ENCODE measurements around the gene PTBP3. TPM values are rescaled to one million over a fixed set of nuclear protein-coding genes. Genes with fewer than 3 reads are reported as not detected.

The PTBP3 gene
- total and polyA plus RNA-seq, 2 of the 4 experiments (the other 2 are of a cell fraction) = 8.6 to 15.6 TPM

GRCh38 chr9:112279501-112279900 lies 53.9 kb downstream of the PTBP3 start:
- dilution Hi-C loops (cut with HindIII; ENCODE audit: low sequenced_read_pairs, unreplicated experiment) = no loop called here
- H4K91ac ChIP-seq (ENCODE audit: insufficient read depth, low read depth, low read length) = no peak overlapping the region
- peaks cover 10% of the 10 kb centered on the region; the same call in 1 of the 2 replicates for H3K36me3 ChIP-seq (ENCODE audit: control insufficient read depth, insufficient read depth, low read length)
- DNase-seq (no peak), ATAC-seq (ENCODE audit: low read depth) (no peak)
- no peak overlapping the region for H3K18ac ChIP-seq (ENCODE audit: low read depth, low read length)
- H2BK5ac ChIP-seq (ENCODE audit: low read depth, low read length, poor library complexity, severe bottlenecking) = no peak overlapping the region
- no peaks in the 10 kb centered on the region for H3K27me3 ChIP-seq (ENCODE audit: control insufficient read depth, insufficient read depth, low read length)
- peaks cover 9% of the 10 kb centered on the region for H3K9me3 ChIP-seq (ENCODE audit: control insufficient read depth, insufficient read depth, low read length)
- in situ Hi-C loops (cut with MboI; ENCODE audit: low sequenced_read_pairs) = no loop called here
- no peak overlapping the region for H2AFZ ChIP-seq (replicated peaks; ENCODE audit: low read length, poor library complexity)
- no peak overlapping the region for H3K14ac ChIP-seq (replicated peaks; ENCODE audit: low read depth, low read length)
- no peak overlapping the region for H4K8ac ChIP-seq (ENCODE audit: low read depth in 2 of 2, low read length in 2 of 2)
- intact Hi-C loops (cut with micrococcal nuclease) = no loop called here
- H3K23ac ChIP-seq (ENCODE audit: low read depth, low read length) = no peak overlapping the region
- peaks cover 50 to 59% of the 10 kb centered on the region in 2 experiments for H3K79me1 ChIP-seq (ENCODE audit: low read depth in 1 of 2, low read length in 2 of 2)
- peaks cover 5% of the 10 kb centered on the region; the same call in 1 of the 2 replicates for H3K9me1 ChIP-seq (ENCODE audit: insufficient read depth, low read length)
- POLR2A ChIA-PET (ENCODE audit: unreplicated experiment) = no interaction called here
- no peaks in the 10 kb centered on the region; the same call in 1 of the 2 replicates for H3K4me1 ChIP-seq (ENCODE audit: control insufficient read depth, insufficient read depth, low read length)
- no peak overlapping the region for H2BK20ac ChIP-seq (ENCODE audit: low read depth, low read length)
- CTCF ChIA-PET = no interaction called here
- H2BK15ac ChIP-seq (ENCODE audit: low read depth, low read length) = no peak overlapping the region
- H3K56ac ChIP-seq (ENCODE audit: extremely low read depth, insufficient read depth, low read length) = no peak overlapping the region
- no peak for TF ChIP-seq MAFK (IDR thresholded peaks at IDR 0.05; ENCODE audit: low read depth, low read length)
- TF ChIP-seq FOS (IDR thresholded peaks at IDR 0.05; ENCODE audit: low read depth, low read length) = no peak
- no peak for TF ChIP-seq POLR2A (IDR thresholded peaks at IDR 0.05; ENCODE audit: low read depth, low read length)
- no peak for TF ChIP-seq ELK1 (IDR thresholded peaks at IDR 0.05; ENCODE audit: borderline replicate concordance, low read depth, low read length)
- TF ChIP-seq CEBPB (IDR thresholded peaks at IDR 0.05; ENCODE audit: low read depth, low read length) = no peak
- TF ChIP-seq MAZ (IDR thresholded peaks at IDR 0.05; ENCODE audit: borderline replicate concordance, low read depth, low read length) = no peak
- no peak overlapping the region for H2BK120ac ChIP-seq (ENCODE audit: low read depth, low read length)
- no peak overlapping the region for H3K4me3 ChIP-seq (ENCODE audit: insufficient read depth, low read depth, low read length)
- BruUV-seq (replicated peaks) = no TSS peak
- no peak overlapping the region for H3K4ac ChIP-seq (ENCODE audit: low read depth, low read length)
- no peak overlapping the region for H2AK5ac ChIP-seq (ENCODE audit: low read depth, low read length)
- peaks cover 13% of the 10 kb centered on the region; the same call in 1 of the 2 replicates for H4K20me1 ChIP-seq (ENCODE audit: insufficient read depth, low read length)
- no peak overlapping the region for H3K9ac ChIP-seq (ENCODE audit: low read depth, low read length)
- H4K5ac ChIP-seq (ENCODE audit: low read depth, low read length) = no peak overlapping the region
- H3K27ac ChIP-seq (ENCODE audit: insufficient read depth, low read length) = no peak overlapping the region
- H2AK9ac ChIP-seq (replicated peaks; ENCODE audit: low read depth, low read length, poor library complexity) = no peak overlapping the region
- H3K4me2 ChIP-seq (ENCODE audit: low read depth, low read length) = no peak overlapping the region

Measured in IMR-90 (cell line).